AG04449 (cell line): Measurements from ENCODE around the gene NSUN6.

ENCODE experiments used
- CTCF ChIA-PET: fragments of 350-600 bp; formaldehyde crosslinking; extraction: SDS; loops from one replicate; lab custom pipeline; 2021; ENCODE audit warnings: antibody characterized with exemption; lab: Yijun Ruan, JAX
- POLR2A ChIA-PET: fragments of 400-600, 350-600 bp; formaldehyde crosslinking; extraction: SDS; loops from one replicate; lab custom pipeline; 2020; ENCODE audit warnings: antibody characterized with exemption, inconsistent platforms; lab: Yijun Ruan, JAX
- DNase-seq: peaks from one replicate; pipeline ENCODE4 v3.0.0-alpha.2; 2010; ENCODE audit warnings: low read depth, low spot score
- H3K4me3 ChIP-seq: 2 replicates; pipeline ENCODE4 v1.5.1; 2011; ENCODE audit warnings: low read depth, mild to moderate bottlenecking, control low read depth, low read length
- CTCF ChIP-seq: IDR thresholded peaks from one replicate; pipeline ENCODE4 v1.5.1; 2011; ENCODE audit warnings: mild to moderate bottlenecking, moderate library complexity, low read length, control low read depth, inconsistent platforms; ENCODE audit not compliant: insufficient read depth; ENCODE audit errors: missing control alignments

NSUN6 gene

GRCh38 chr10:18610517-18610916 is 40.9 kb downstream of the NSUN6 start:
- ChIA-PET POLR2A (no interaction called here), CTCF (no interaction called here)
- peak; percentile 17 for DNase-seq
- no peak overlapping the region for H3K4me3 ChIP-seq
- no peak for TF ChIP-seq CTCF

GRCh38 chr10:18608596-18608995 is 42.8 kb downstream of the NSUN6 start:
- DNase-seq = no peak
- TF ChIP-seq CTCF = no peak
- H3K4me3 ChIP-seq = no peak overlapping the region
- POLR2A ChIA-PET = no interaction called here
- CTCF ChIA-PET = no interaction called here

- no peak for TF ChIP-seq CTCF
- POLR2A ChIA-PET = no interaction called here
- H3K4me3 ChIP-seq = no peak overlapping the region
- CTCF ChIA-PET = no interaction called here
- peak; percentile 28 for DNase-seq
Measured at GRCh38 chr10:18607503-18608378, 43.6 kb downstream of the NSUN6 start.

GRCh38 chr10:18606051-18606695 is 45.2 kb downstream of the NSUN6 start:
- TF ChIP-seq CTCF = no peak
- no peak for DNase-seq
- H3K4me3 ChIP-seq = no peak overlapping the region
- ChIA-PET POLR2A (no interaction called here), CTCF (no interaction called here)

- no peak for TF ChIP-seq CTCF
- H3K4me3 ChIP-seq = no peak overlapping the region
- no peak for DNase-seq
- POLR2A ChIA-PET = no interaction called here
- CTCF ChIA-PET = no interaction called here
Measured at GRCh38 chr10:18601321-18601720, 50.1 kb downstream of the NSUN6 start.

GRCh38 chr10:18599392-18599791 is 52.0 kb downstream of the NSUN6 start:
- ChIA-PET CTCF (no interaction called here), POLR2A (no interaction called here)
- TF ChIP-seq CTCF = no peak
- DNase-seq = no peak
- H3K4me3 ChIP-seq = no peak overlapping the region
